DOHH2 (cell line): ENCODE results near the gene B4GALNT3.

ENCODE experiments used
- EZH2phosphoT487 ChIP-seq: fragments of 200-600 bp; sonication (generic); IDR thresholded peaks from 2 replicates; pipeline ENCODE4 v1.6.1; 2017; ENCODE audit warnings: borderline replicate concordance, mild to moderate bottlenecking, antibody characterized with exemption, low read length, moderate library complexity, mixed read lengths
- TF ChIP-seq, protein P1 (sequence below): fragments of 200-600 bp; sonication (generic); IDR thresholded peaks from one replicate; pipeline ENCODE4 v1.5.1; 2014; ENCODE audit warnings: antibody characterized with exemption, mild to moderate bottlenecking, low read depth, low read length; ENCODE audit not compliant: poor library complexity, severe bottlenecking

DNA sequence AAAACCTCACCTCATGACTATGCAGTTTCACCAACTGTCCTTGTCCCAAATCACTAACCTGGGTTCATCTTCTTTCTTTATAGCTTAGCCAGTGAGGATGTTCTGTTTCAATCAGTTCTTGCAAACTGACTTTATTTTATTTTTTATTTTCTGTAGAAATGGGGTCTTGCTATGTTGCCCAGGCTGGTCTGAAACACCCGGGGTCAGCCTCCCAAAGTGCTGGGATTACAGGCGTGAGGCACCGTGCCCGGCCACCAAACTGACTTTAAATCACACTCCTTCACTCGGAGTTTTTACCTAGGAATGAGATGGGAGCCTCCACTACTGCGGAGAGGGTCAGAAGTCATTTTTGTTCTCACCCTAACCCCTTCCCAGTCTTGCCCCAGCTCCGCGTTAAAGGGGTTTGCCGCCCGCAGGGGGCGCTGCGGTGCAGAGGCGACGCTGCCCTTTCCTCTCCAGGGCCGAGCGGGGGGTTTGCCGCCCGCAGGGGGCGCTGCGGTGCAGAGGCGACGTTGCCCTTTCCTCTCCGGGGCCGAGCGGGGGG, 7.0 kb upstream of the B4GALNT3 start:
- TF ChIP-seq, protein P1, sequence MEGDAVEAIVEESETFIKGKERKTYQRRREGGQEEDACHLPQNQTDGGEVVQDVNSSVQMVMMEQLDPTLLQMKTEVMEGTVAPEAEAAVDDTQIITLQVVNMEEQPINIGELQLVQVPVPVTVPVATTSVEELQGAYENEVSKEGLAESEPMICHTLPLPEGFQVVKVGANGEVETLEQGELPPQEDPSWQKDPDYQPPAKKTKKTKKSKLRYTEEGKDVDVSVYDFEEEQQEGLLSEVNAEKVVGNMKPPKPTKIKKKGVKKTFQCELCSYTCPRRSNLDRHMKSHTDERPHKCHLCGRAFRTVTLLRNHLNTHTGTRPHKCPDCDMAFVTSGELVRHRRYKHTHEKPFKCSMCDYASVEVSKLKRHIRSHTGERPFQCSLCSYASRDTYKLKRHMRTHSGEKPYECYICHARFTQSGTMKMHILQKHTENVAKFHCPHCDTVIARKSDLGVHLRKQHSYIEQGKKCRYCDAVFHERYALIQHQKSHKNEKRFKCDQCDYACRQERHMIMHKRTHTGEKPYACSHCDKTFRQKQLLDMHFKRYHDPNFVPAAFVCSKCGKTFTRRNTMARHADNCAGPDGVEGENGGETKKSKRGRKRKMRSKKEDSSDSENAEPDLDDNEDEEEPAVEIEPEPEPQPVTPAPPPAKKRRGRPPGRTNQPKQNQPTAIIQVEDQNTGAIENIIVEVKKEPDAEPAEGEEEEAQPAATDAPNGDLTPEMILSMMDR: no peak
- TF ChIP-seq EZH2phosphoT487: no peak
